ENCODE measurements around the gene CNPY4. TPM values are rescaled to one million over a fixed set of nuclear protein-coding genes. Genes with fewer than 3 reads are reported as not detected.

Gene CNPY4
- total RNA-seq, 1 experiment from 2014 or later = 10.4 TPM

GRCh38 chr7:100122067-100122466 lies 2.6 kb downstream of the CNPY4 start:
- Histone ChIP-seq H2AFZ (ENCODE audit: low read length) (no peak overlapping the region), H2BK20ac (ENCODE audit: low read depth, low read length, poor library complexity, severe bottlenecking) (no peak overlapping the region), H3K79me1 (ENCODE audit: insufficient read depth, low read depth, low read length, poor library complexity, severe bottlenecking) (no peaks in the 10 kb centered on the region), H2BK15ac (ENCODE audit: low read depth, low read length) (no peak overlapping the region), H3K4me2 (ENCODE audit: insufficient read depth, insufficient read length, low read length) (no peak overlapping the region), H3K27ac (ENCODE audit: insufficient read length, low read depth, low read length) (no peak overlapping the region), H4K20me1 (ENCODE audit: control insufficient read depth, insufficient read depth, insufficient read length) (no peaks in the 10 kb centered on the region), H3K23me2 (ENCODE audit: insufficient read length, low read depth, low read length, poor library complexity, severe bottlenecking) (peaks cover 13% of the 10 kb centered on the region), H2BK5ac (ENCODE audit: insufficient read length, low read length) (no peak overlapping the region), H3K79me2 (ENCODE audit: insufficient read depth, low read length) (no peaks in the 10 kb centered on the region), H2BK12ac (ENCODE audit: insufficient read length, low read depth, low read length) (no peak overlapping the region), H3K14ac (ENCODE audit: insufficient read depth, low read length) (no peak overlapping the region; the same call in 1 of the 2 replicates), H2BK120ac (ENCODE audit: low read depth, low read length, poor library complexity, severe bottlenecking) (no peak overlapping the region), H3K9me3 (ENCODE audit: control insufficient read depth, low read depth, low read length) (no peaks in the 10 kb centered on the region), H3K4me1 (ENCODE audit: insufficient read depth, low read length) (no peaks in the 10 kb centered on the region), H3K4ac (ENCODE audit: low read depth, low read length) (no peak overlapping the region), H3K23ac (ENCODE audit: insufficient read length, low read depth, low read length) (no peak overlapping the region), H3T11ph (ENCODE audit: low read length) (no peak overlapping the region), H4K8ac (replicated peaks; ENCODE audit: insufficient read length, low read depth, low read length) (no peak overlapping the region), H3K9ac (ENCODE audit: extremely low read depth, insufficient read length, low read length) (no peak overlapping the region), H4K5ac (ENCODE audit: insufficient read length, low read depth, low read length) (no peak overlapping the region), H3K27me3 (ENCODE audit: insufficient read depth, low read length) (no peaks in the 10 kb centered on the region), H3K18ac (ENCODE audit: insufficient read length, low read depth, low read length) (no peak overlapping the region), H2AK5ac (ENCODE audit: insufficient read length, low read length) (no peak overlapping the region), H4K91ac (ENCODE audit: insufficient read length, low read depth, low read length) (no peak overlapping the region), H3K56ac (ENCODE audit: insufficient read length, low read depth, low read length) (no peak overlapping the region)
- no peaks in the 10 kb centered on the region for H3K9me3 Mint-ChIP-seq
- no peak overlapping the region; a peak in 1 of 5 replicates for H3K4me3 Mint-ChIP-seq
- TF ChIP-seq CTCF (conservative IDR thresholded peaks at IDR 0.05) = no peak
- no peak for DNase-seq
- H3K27ac Mint-ChIP-seq = peak overlapping the region in 1 of 3 experiments; percentile 85; a peak in 2 of 7 replicates
- no peaks in the 10 kb centered on the region; the same call in 1 of the 2 replicates for H3K27me3 Mint-ChIP-seq (ENCODE audit: low read depth)
- no CpG with 5 or more reads among the region's 13 CpGs for WGBS (ENCODE audit: extremely low coverage, insufficient read length, low lambda C conversion rate)
- H3K4me1 Mint-ChIP-seq = peaks cover 12 to 21% of the 10 kb centered on the region in 2 experiments
- peaks cover 6 to 14% (median 9%) of the 10 kb centered on the region in 3 experiments; a peak in 4 of 7 replicates for H3K36me3 Mint-ChIP-seq (ENCODE audit: insufficient read depth in 1 of 3, low read depth in 3 of 3)

Data from H9 (cell line).